ENCODE measurements around the gene RAB43.
"Not testable (repeated sequence)": the region's sequence is repeated elsewhere in the genome, so short reads cannot be mapped to it uniquely, and the experiment has no call there.

GRCh38 chr3:129111076-129111780, 10.4 kb downstream of the RAB43 start:
- not testable (repeated sequence) for TF ChIP-seq CTCF (conservative IDR thresholded peaks at IDR 0.05; ENCODE audit: low read depth, low read length); EZH2 (IDR thresholded peaks at IDR 0.05; ENCODE audit: low read length, unreplicated experiment)

Data from PC-3 (cell line).